OCI-LY1 (cell line): ENCODE data around the gene LIF.

Source experiments
- CTCF ChIP-seq: fragments of 200-600 bp; sonication (generic), shearing (Covaris generic); IDR thresholded peaks from 2 replicates; pipeline ENCODE4 v1.5.1; 2017; ENCODE audit warnings: mild to moderate bottlenecking, antibody characterized with exemption, low read length, moderate library complexity, mixed read lengths
- EZH2 ChIP-seq: fragments of 200-600 bp; sonication (generic), shearing (Covaris generic); IDR thresholded peaks from 2 replicates; pipeline ENCODE4 v1.8.0; 2017; ENCODE audit warnings: borderline replicate concordance, mixed run types, mild to moderate bottlenecking, antibody characterized with exemption, low read length, moderate library complexity, mixed read lengths

GRCh38 chr22:30230787-30231461 is 15.6 kb downstream of the LIF start:
- TF ChIP-seq EZH2 (no peak), CTCF (no peak)
